Measurements from ENCODE around the gene GSTM3. TPM values are rescaled to one million over a fixed set of nuclear protein-coding genes. Genes with fewer than 3 reads are reported as not detected.
"Not testable (repeated sequence)": the region's sequence is repeated elsewhere in the genome, so short reads cannot be mapped to it uniquely, and the experiment has no call there.

GSTM3 gene
- total RNA-seq, 2 donors from 2014 or later = 5.5 to 10.3 TPM

DNA sequence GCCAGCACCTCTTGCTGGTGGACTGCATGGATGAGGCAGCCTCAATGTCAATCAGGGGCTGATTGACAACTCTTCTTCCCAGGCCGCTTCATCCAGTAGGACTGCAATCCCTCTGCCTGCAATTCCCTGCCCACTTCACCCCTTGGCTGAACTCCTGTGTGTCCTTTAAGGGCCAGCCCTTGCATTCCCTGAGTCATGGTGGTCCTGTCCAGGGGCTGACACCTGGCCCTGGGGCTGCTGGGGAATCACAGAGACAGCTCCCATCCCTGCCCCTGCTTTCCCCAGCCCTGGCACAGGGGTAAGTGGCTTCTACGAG, 27.5 kb upstream of the GSTM3 start:
- H3K27ac Mint-ChIP-seq = no peak overlapping the region
- no peaks in the 10 kb centered on the region for H3K36me3 Mint-ChIP-seq (ENCODE audit: low read depth)
- Histone ChIP-seq H3K4me3 (ENCODE audit: low read length) (no peak overlapping the region), H3K27me3 (ENCODE audit: control insufficient read depth, insufficient read depth, low read length, poor library complexity, severe bottlenecking) (no peaks in the 10 kb centered on the region), H3K36me3 (ENCODE audit: control insufficient read depth, insufficient read depth, low read length) (no peaks in the 10 kb centered on the region), H3K27ac (ENCODE audit: low read depth, low read length) (no peak overlapping the region), H3K9ac (ENCODE audit: extremely low read depth, low read length, poor library complexity, severe bottlenecking) (no peak overlapping the region), H3K4me1 (ENCODE audit: control insufficient read depth, insufficient read depth, low read length) (no peaks in the 10 kb centered on the region), H3K9me3 (ENCODE audit: control insufficient read depth, low read length) (no peaks in the 10 kb centered on the region)
- no peaks in the 10 kb centered on the region for H3K4me1 Mint-ChIP-seq
- 63 to 83% methylated on average over 2 of the region's 2 CpGs for WGBS, 2 experiments (ENCODE audit: insufficient coverage in 1 of 2, insufficient read length in 1 of 2)
- H3K4me3 Mint-ChIP-seq = no peak overlapping the region
- DNase-seq = no peak
- H3K9me3 Mint-ChIP-seq = no peaks in the 10 kb centered on the region
- TF ChIP-seq, protein P1, sequence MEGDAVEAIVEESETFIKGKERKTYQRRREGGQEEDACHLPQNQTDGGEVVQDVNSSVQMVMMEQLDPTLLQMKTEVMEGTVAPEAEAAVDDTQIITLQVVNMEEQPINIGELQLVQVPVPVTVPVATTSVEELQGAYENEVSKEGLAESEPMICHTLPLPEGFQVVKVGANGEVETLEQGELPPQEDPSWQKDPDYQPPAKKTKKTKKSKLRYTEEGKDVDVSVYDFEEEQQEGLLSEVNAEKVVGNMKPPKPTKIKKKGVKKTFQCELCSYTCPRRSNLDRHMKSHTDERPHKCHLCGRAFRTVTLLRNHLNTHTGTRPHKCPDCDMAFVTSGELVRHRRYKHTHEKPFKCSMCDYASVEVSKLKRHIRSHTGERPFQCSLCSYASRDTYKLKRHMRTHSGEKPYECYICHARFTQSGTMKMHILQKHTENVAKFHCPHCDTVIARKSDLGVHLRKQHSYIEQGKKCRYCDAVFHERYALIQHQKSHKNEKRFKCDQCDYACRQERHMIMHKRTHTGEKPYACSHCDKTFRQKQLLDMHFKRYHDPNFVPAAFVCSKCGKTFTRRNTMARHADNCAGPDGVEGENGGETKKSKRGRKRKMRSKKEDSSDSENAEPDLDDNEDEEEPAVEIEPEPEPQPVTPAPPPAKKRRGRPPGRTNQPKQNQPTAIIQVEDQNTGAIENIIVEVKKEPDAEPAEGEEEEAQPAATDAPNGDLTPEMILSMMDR (conservative IDR thresholded peaks at IDR 0.05) = no peak
- H3K27me3 Mint-ChIP-seq (ENCODE audit: insufficient read depth) = peaks cover 3% of the 10 kb centered on the region

DNA sequence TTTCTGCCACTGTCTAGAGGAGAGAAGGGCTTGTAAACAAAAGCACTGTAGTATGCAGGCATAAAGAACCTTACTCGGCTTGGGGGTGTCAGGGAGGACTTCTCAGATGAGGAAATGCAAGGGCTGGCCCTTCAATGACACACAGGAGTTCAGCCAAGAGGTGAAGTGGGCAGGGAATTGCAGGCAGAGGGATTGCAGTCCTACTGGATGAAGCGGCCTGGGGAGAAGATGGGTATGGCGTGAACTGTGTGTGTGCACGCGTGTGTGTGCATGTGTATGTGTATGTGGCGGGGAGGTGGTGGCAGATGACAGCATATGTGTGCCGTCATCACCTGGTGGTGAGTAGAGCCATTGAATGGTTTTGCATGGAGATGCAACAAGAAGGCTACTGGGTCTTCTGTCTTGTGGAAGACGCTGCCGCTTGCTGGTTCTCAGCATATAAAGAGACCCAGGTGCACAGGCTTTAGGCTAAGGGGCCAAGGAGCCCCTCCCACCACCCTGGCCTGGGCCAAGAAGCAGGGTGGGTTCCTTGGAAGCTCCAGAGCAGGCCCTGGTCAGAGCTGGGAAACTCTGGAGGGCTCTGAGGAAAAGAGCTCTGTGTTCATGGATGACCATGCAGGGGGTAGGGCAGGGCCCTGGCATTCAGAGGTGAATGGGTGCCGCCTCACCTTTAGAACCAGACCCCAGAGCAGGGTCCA, 26.9 kb upstream of the GSTM3 start:
- Mint-ChIP-seq H3K4me3 (no peak overlapping the region), H3K9me3 (no peaks in the 10 kb centered on the region), H3K36me3 (ENCODE audit: low read depth) (no peaks in the 10 kb centered on the region), H3K27me3 (ENCODE audit: insufficient read depth) (peaks cover 3% of the 10 kb centered on the region), H3K4me1 (no peaks in the 10 kb centered on the region), H3K27ac (no peak overlapping the region)
- Histone ChIP-seq H3K36me3 (ENCODE audit: control insufficient read depth, insufficient read depth, low read length) (no peaks in the 10 kb centered on the region), H3K4me1 (ENCODE audit: control insufficient read depth, insufficient read depth, low read length) (no peaks in the 10 kb centered on the region), H3K4me3 (ENCODE audit: low read length) (no peak overlapping the region), H3K27me3 (ENCODE audit: control insufficient read depth, insufficient read depth, low read length, poor library complexity, severe bottlenecking) (no peaks in the 10 kb centered on the region), H3K9me3 (ENCODE audit: control insufficient read depth, low read length) (no peaks in the 10 kb centered on the region), H3K9ac (ENCODE audit: extremely low read depth, low read length, poor library complexity, severe bottlenecking) (no peak overlapping the region), H3K27ac (ENCODE audit: low read depth, low read length) (no peak overlapping the region)
- 81 to 93% methylated on average over 9 to 10 of the region's 10 CpGs for WGBS, 2 experiments (ENCODE audit: insufficient coverage in 1 of 2, insufficient read length in 1 of 2)
- TF ChIP-seq, protein P1 (conservative IDR thresholded peaks at IDR 0.05) = no peak
- no peak for DNase-seq

DNA sequence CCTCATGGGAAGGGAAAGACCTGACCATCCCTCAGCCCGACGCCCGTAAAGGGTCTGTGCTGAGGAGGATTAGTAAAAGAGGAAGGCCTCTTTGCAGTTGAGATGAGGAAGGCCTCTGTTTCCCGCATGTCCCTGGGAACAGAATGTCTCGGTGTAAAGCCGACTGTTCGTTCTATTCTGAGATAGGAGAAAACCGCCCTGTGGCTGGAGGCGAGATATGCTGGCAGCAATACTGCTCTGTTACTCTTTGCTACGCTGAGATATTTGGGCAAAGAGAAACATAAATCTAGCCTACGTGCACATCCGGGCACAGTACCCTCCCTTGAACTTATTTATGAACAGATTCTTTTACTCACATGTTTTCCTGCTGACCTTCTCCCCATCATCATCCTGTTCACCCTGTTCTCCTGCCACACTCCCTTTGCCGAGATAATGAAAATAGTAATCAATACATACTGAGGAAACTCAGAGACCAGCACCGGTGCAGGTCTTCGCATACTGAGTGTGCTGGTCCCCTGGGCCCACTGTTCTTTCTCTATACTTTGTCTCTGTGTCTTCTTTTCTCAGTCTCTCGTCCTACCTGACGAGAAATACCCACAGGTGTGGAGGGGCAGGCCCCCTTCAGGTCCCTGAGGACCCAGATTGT, 26.3 kb upstream of the GSTM3 start:
- not testable (repeated sequence) for DNase-seq; H3K9ac ChIP-seq (ENCODE audit: extremely low read depth, low read length, poor library complexity, severe bottlenecking); H3K4me3 ChIP-seq (ENCODE audit: low read length); H3K9me3 Mint-ChIP-seq; H3K9me3 ChIP-seq (ENCODE audit: control insufficient read depth, low read length); H3K36me3 Mint-ChIP-seq (ENCODE audit: low read depth); H3K4me1 Mint-ChIP-seq; H3K27me3 Mint-ChIP-seq (ENCODE audit: insufficient read depth); H3K4me3 Mint-ChIP-seq; H3K27ac Mint-ChIP-seq; H3K27me3 ChIP-seq (ENCODE audit: control insufficient read depth, insufficient read depth, low read length, poor library complexity, severe bottlenecking); H3K4me1 ChIP-seq (ENCODE audit: control insufficient read depth, insufficient read depth, low read length); H3K27ac ChIP-seq (ENCODE audit: low read depth, low read length); H3K36me3 ChIP-seq (ENCODE audit: control insufficient read depth, insufficient read depth, low read length)
- WGBS, 2 experiments (ENCODE audit: insufficient coverage in 1 of 2, insufficient read length in 1 of 2) = 91 to 96% methylated on average over 14 to 17 of the region's 17 CpGs
